Right lobe of liver (tissue), 6 donors: ENCODE results near the gene EBP. TPM values are rescaled to one million over a fixed set of nuclear protein-coding genes. Genes with fewer than 3 reads are reported as not detected.
A peak's percentile ranks its signal among the peaks of the same experiment; 100 is the strongest.

Source experiments
- ATAC-seq, 4 donors: fragments of 200-7000 bp; cut with Tn5 transposase; one replicate each; pipeline ENCODE4 v1.9.1; 2020; ENCODE audit warnings: mild to moderate bottlenecking in 4 of 4, moderate library complexity in 4 of 4
- DNase-seq, 3 donors: peaks; one replicate each; pipeline ENCODE4 v3.0.0-alpha.2; 2020
- H3K27ac ChIP-seq, 3 donors: fragments of 200-600 bp; one replicate each; pipeline ENCODE4 v1.8.0; 2022
- H3K27me3 ChIP-seq, 2 donors: fragments of 200-600 bp; one replicate each; pipeline ENCODE4 v1.8.0; 2022
- H3K36me3 ChIP-seq, 4 donors: fragments of 200-600 bp; sonication (generic) in 1 of 4; one replicate each; pipeline versions ENCODE4 v1.5.1 to v1.8.0; 2017 to 2022; ENCODE audit warnings: control low read depth in 1 of 4
- H3K4me1 ChIP-seq, 4 donors: fragments of 200-600 bp; sonication (generic) in 1 of 4; one replicate each; pipeline versions ENCODE4 v1.5.1 to v1.8.0; 2017 to 2022; ENCODE audit warnings: control low read depth in 1 of 4
- H3K4me3 ChIP-seq, 3 donors: fragments of 200-600 bp; one replicate each; pipeline ENCODE4 v1.8.0; 2022
- H3K9me3 ChIP-seq, 4 donors: fragments of 200-600 bp; sonication (generic) in 1 of 4; one replicate each; pipeline versions ENCODE4 v1.5.1 to v1.8.0; 2017 to 2022; ENCODE audit warnings: control low read depth in 1 of 4
- POLR2A ChIP-seq: fragments of 450-650 bp; IDR thresholded peaks from one replicate; pipeline ENCODE4 v1.6.1; 2017; ENCODE audit warnings: antibody characterized with exemption, mild to moderate bottlenecking
- WGBS: methylation state at CpG from one replicate; pipeline ENCODE4 v1.1.6; 2018; ENCODE audit warnings: low coverage, low lambda C conversion rate; ENCODE audit not compliant: insufficient coverage; ENCODE audit errors: missing lambda C conversion rate; 5-methylcytosine and 5-hydroxymethylcytosine counted together
- intact Hi-C, 2 donors: fragments of 100-400 bp; cut with DNase I; formaldehyde crosslinking; loops; one replicate each; pipeline versions ENCODE4 v1.11.2 to v1.14.1; 2022
- total RNA-seq, 6 experiments: library from RNA; depleted of rRNA in 2 of 6; stranded (reverse); fragments of >200 nt in 2 of 6; fragmentation: NEBNext Ultra II Directional in 3 of 6; extraction: Animal tissue kit (Norgen Biotek cat#: 25700) in 3 of 6; gene quantifications; one replicate each; pipeline versions ENCODE4 v1.1.0 to v1.2.4, GENCODE V29; 2016 to 2023
- TF ChIP-seq, protein P1 (sequence below), 4 donors: fragments of 200-600 bp in 3 of 4; fragments of 450-650 bp in 1 of 4; IDR thresholded peaks; one replicate each; pipeline versions ENCODE4 v1.5.1 to v1.8.0; 2016 to 2022; ENCODE audit warnings: antibody characterized with exemption in 4 of 4, mild to moderate bottlenecking in 2 of 4
- donor health status: DM: no; HTN: yes; CAD: no.
- donor health status: DM: no; HTN: no; CAD: no.
- donor health status: DM: no; HTN: no; CAD: no.
- donor health status: DM: no; HTN: yes; CAD: no.
- donor health status: DM: no; HTN: yes; CAD: no.

The EBP gene
- total RNA-seq, 6 experiments from 2014 or later: 150 to 276 (median 225) TPM

DNA sequence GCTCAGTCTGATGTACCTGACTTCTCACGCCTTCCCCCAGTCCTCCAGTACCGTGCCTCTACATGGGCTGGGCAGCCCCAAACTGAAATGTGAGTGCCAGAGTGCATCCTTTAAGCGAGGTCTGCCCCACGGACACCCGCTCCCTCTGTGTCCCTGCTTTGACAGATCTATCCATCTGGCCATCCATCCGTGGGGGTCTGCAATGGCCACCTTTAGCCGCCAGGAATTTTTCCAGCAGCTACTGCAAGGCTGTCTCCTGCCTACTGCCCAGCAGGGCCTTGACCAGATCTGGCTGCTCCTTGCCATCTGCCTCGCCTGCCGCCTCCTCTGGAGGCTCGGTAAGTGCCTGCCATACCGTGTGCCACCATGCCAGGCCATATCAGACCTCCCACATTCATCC is 12.0 kb upstream of the EBP start:
- Histone ChIP-seq H3K36me3 (no peaks in the 10 kb centered on the region), H3K9me3 (no peaks in the 10 kb centered on the region), H3K4me1 (no peaks in the 10 kb centered on the region), H3K27me3 (no peaks in the 10 kb centered on the region), H3K27ac (no peak overlapping the region), H3K4me3 (peak overlapping the region in 2 of 3 donors; percentile 65 to 67)
- TF ChIP-seq, protein P1, sequence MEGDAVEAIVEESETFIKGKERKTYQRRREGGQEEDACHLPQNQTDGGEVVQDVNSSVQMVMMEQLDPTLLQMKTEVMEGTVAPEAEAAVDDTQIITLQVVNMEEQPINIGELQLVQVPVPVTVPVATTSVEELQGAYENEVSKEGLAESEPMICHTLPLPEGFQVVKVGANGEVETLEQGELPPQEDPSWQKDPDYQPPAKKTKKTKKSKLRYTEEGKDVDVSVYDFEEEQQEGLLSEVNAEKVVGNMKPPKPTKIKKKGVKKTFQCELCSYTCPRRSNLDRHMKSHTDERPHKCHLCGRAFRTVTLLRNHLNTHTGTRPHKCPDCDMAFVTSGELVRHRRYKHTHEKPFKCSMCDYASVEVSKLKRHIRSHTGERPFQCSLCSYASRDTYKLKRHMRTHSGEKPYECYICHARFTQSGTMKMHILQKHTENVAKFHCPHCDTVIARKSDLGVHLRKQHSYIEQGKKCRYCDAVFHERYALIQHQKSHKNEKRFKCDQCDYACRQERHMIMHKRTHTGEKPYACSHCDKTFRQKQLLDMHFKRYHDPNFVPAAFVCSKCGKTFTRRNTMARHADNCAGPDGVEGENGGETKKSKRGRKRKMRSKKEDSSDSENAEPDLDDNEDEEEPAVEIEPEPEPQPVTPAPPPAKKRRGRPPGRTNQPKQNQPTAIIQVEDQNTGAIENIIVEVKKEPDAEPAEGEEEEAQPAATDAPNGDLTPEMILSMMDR (IDR thresholded peaks at IDR 0.05): no peak
- TF ChIP-seq POLR2A: no peak
- intact Hi-C loops: no loop called here
- DNase-seq (no peak), ATAC-seq (no peak)
- WGBS: 81% methylated on average over 6 of the region's 11 CpGs

DNA sequence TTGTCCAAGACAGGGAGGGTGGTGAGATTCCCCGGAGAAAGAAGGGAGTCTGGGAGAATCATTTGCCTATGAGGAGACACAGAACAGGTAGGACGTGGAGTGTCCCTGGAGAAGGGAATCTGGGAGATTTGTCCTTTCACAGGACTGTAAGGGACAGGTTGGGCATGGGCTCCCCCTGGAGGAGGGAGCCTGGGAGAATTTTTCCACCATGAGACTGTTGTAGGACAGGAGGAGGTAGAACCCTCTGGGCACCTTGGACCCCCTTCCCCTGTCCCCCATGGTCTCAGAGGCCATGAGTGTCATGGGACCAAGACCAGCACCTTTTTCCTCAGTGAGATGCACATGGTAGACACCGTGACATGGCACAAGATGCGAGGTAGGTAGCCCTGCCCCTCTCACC is 10.0 kb upstream of the EBP start:
- WGBS: 36% methylated on average over 3 of the region's 4 CpGs
- Histone ChIP-seq H3K9me3 (no peaks in the 10 kb centered on the region), H3K4me1 (no peaks in the 10 kb centered on the region), H3K27ac (no peak overlapping the region), H3K36me3 (no peaks in the 10 kb centered on the region), H3K27me3 (no peaks in the 10 kb centered on the region), H3K4me3 (no peak overlapping the region)
- DNase-seq: no peak
- peak; percentile 55 to 67 (median 58) for ATAC-seq
- TF ChIP-seq, protein P1 (IDR thresholded peaks at IDR 0.05): peak; percentile 21 to 49 (median 38)
- no peak for TF ChIP-seq POLR2A
- intact Hi-C loops: no loop called here

DNA sequence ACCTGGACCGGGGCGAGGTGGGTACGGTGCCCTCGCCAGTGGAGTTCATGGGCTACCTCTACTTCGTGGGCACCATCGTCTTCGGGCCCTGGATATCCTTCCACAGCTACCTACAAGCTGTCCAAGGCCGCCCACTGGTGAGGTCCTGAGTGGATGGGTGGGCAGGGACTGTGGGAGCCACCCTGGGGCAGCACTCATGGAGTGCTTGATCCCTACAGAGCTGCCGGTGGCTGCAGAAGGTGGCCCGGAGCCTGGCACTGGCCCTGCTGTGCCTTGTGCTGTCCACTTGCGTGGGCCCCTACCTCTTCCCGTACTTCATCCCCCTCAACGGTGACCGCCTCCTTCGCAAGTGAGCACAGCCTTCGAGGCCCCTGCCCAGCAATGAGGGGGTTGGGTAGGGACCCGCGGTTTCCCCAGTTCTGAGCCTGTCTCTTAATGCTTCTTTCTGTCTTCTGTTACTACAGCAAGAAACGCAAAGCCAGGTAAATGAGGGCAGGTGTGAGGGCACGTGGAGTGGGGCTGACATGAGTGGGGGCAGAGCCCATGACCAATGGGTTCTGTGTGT is 9.2 kb upstream of the EBP start:
- Histone ChIP-seq H3K9me3 (no peaks in the 10 kb centered on the region), H3K27ac (no peak overlapping the region), H3K27me3 (no peaks in the 10 kb centered on the region), H3K36me3 (no peaks in the 10 kb centered on the region), H3K4me3 (no peak overlapping the region), H3K4me1 (no peaks in the 10 kb centered on the region)
- WGBS: 75% methylated on average over 2 of the region's 20 CpGs
- DNase-seq (no peak), ATAC-seq (no peak)
- TF ChIP-seq, protein P1 (IDR thresholded peaks at IDR 0.05): no peak
- no peak for TF ChIP-seq POLR2A
- intact Hi-C loops: no loop called here

DNA sequence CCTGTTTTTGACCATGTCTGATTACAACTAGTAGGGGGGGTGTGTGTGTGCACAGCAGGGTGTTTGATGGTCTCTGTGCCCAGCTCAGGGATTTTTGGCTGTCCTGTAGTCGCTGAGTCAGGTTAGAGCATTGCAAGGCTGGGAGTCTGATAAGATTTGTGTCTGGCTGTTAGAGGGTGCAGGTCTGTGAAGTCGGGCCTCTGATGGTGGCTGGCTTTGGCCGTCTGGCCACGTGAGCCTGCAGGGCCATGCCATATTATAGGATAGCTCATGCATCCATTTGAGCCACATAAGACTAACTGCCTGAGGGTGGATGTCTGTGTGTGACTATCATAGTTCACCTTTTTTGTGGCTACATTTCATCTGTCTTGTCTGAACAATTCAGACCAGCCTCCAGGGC is 7.9 kb upstream of the EBP start:
- Histone ChIP-seq H3K36me3 (no peaks in the 10 kb centered on the region), H3K4me1 (no peaks in the 10 kb centered on the region), H3K4me3 (no peak overlapping the region), H3K27me3 (no peaks in the 10 kb centered on the region), H3K27ac (no peak overlapping the region), H3K9me3 (no peaks in the 10 kb centered on the region)
- no peak for ATAC-seq
- TF ChIP-seq, protein P1 (IDR thresholded peaks at IDR 0.05): no peak
- no peak for TF ChIP-seq POLR2A
- no peak for DNase-seq
- intact Hi-C loops: no loop called here
- WGBS: 67% methylated on average over 1 of the region's 4 CpGs
